H1 (cell line): ENCODE data around the gene RAN. TPM values are rescaled to one million over a fixed set of nuclear protein-coding genes. Genes with fewer than 3 reads are reported as not detected.
A peak's percentile ranks its signal among the peaks of the same experiment; 100 is the strongest.

Source experiments
- CTCF ChIA-PET: fragments of 300-600 bp; sonication (Branson Sonifier 250); formaldehyde crosslinking; loops from one replicate; lab custom pipeline; 2021; ENCODE audit not compliant: partially characterized antibody; lab: Charles Lee
- POLR2A ChIA-PET: fragments of 300-600 bp; sonication (Branson Sonifier 250); formaldehyde crosslinking; loops from one replicate; lab custom pipeline; 2021; ENCODE audit warnings: inconsistent platforms; ENCODE audit not compliant: partially characterized antibody; lab: Charles Lee
- DNase-seq, 2 experiments: peaks; one replicate each; pipeline versions ENCODE4 v3.0.0 to v3.0.0-alpha.2; 2010 to 2022; ENCODE audit warnings: low spot score in 2 of 2, low read depth in 1 of 2, mixed read lengths in 1 of 2
- FAIRE-seq: peaks from 2 replicates; lab custom pipeline; 2011; peaks lifted over from hg19 to GRCh38; lab: Jason Lieb, UNC
- H2AFZ ChIP-seq: 2 replicates; pipeline ENCODE4 v1.8.1; 2012; ENCODE audit warnings: low read length, inconsistent platforms
- H2AK5ac ChIP-seq: 2 replicates; pipeline ENCODE4 v1.6.1; 2013; ENCODE audit warnings: low read depth, low read length
- H2BK120ac ChIP-seq: replicated peaks from 2 replicates; pipeline ENCODE3; 2013; ENCODE audit warnings: low read depth, low read length, inconsistent platforms
- H2BK12ac ChIP-seq: 2 replicates; pipeline ENCODE4 v1.6.1; 2013; ENCODE audit warnings: low read depth, low read length
- H2BK15ac ChIP-seq: 2 replicates; pipeline ENCODE4 v1.6.1; 2013; ENCODE audit warnings: low read length
- H2BK20ac ChIP-seq: 2 replicates; pipeline ENCODE4 v1.6.1; 2013; ENCODE audit warnings: low read length
- H2BK5ac ChIP-seq: 2 replicates; pipeline ENCODE4 v1.6.1; 2013; ENCODE audit warnings: low read depth, low read length
- H3K14ac ChIP-seq: 2 replicates; pipeline ENCODE4 v1.6.1; 2013; ENCODE audit warnings: inconsistent platforms; ENCODE audit not compliant: insufficient read length
- H3K18ac ChIP-seq: 2 replicates; pipeline ENCODE4 v1.6.1; 2013; ENCODE audit warnings: low read length; ENCODE audit errors: extremely low read depth
- H3K23ac ChIP-seq: 2 replicates; pipeline ENCODE4 v1.6.1; 2013; ENCODE audit warnings: inconsistent platforms; ENCODE audit not compliant: insufficient read length
- H3K23me2 ChIP-seq: 2 replicates; pipeline ENCODE4 v1.6.1; 2013; ENCODE audit warnings: low read depth, low read length
- H3K27ac ChIP-seq: 2 replicates; pipeline ENCODE4 v1.6.1; 2011; ENCODE audit warnings: low read depth, low read length, inconsistent platforms
- H3K27me3 ChIP-seq, 4 experiments: replicated peaks in 1 of 4; 1 replicate in 1 of 4; 2 replicates in 3 of 4; pipeline versions ENCODE4 v1.6.1 to v1.8.1; 2011 to 2013; ENCODE audit warnings: low read length in 3 of 4, mild to moderate bottlenecking in 3 of 4, inconsistent platforms in 2 of 4, mixed read lengths in 2 of 4, moderate library complexity in 1 of 4; ENCODE audit not compliant: control insufficient read depth in 3 of 4, insufficient read depth in 3 of 4; ENCODE audit errors: extremely low read depth in 1 of 4
- H3K36me3 ChIP-seq, 4 experiments: 2 replicates each; pipeline versions ENCODE4 v1.6.1 to v1.8.1; 2011 to 2013; ENCODE audit warnings: mild to moderate bottlenecking in 4 of 4, low read length in 3 of 4, moderate library complexity in 2 of 4, control low read depth in 1 of 4, inconsistent platforms in 1 of 4; ENCODE audit not compliant: insufficient read depth in 4 of 4, control insufficient read depth in 2 of 4
- H3K4ac ChIP-seq: replicated peaks from 2 replicates; pipeline ENCODE3; 2013; ENCODE audit warnings: low read length, low read depth, mixed read lengths, inconsistent platforms; ENCODE audit not compliant: insufficient read length
- H3K4me1 ChIP-seq, 4 experiments: replicated peaks in 1 of 4; 1 replicate in 1 of 4; 2 replicates in 3 of 4; pipeline versions ENCODE4 v1.6.1 to v1.8.1; 2011 to 2013; ENCODE audit warnings: low read length in 3 of 4, inconsistent platforms in 2 of 4, mixed read lengths in 1 of 4; ENCODE audit not compliant: insufficient read depth in 4 of 4, control insufficient read depth in 3 of 4
- H3K4me2 ChIP-seq, 2 experiments: 2 replicates each; pipeline versions ENCODE4 v1.6.1 to v1.8.1; 2011 to 2013; ENCODE audit warnings: low read depth in 2 of 2, low read length in 2 of 2, control low read depth in 1 of 2, inconsistent platforms in 1 of 2, mild to moderate bottlenecking in 1 of 2; ENCODE audit not compliant: insufficient read depth in 1 of 2
- H3K4me3 ChIP-seq, 4 experiments: fragments of 200-600, 300-600 bp in 1 of 4; sonication (generic), shearing (Covaris generic), sonication (Bioruptor Twin) in 1 of 4; 2 replicates each; pipeline versions ENCODE4 v1.5.1 to v1.8.1; 2011 to 2016; ENCODE audit warnings: low read length in 4 of 4, low read depth in 3 of 4, control low read depth in 2 of 4, inconsistent platforms in 2 of 4, mild to moderate bottlenecking in 2 of 4, mixed read lengths in 1 of 4, moderate library complexity in 1 of 4; ENCODE audit not compliant: insufficient read depth in 2 of 4; ENCODE audit errors: extremely low read depth in 1 of 4
- H3K56ac ChIP-seq: replicated peaks from 2 replicates; pipeline ENCODE3; 2013; ENCODE audit warnings: low read depth, mild to moderate bottlenecking, mixed read lengths, low read length, inconsistent platforms; ENCODE audit not compliant: insufficient read length
- H3K79me1 ChIP-seq: 2 replicates; pipeline ENCODE4 v1.6.1; 2013; ENCODE audit warnings: low read depth, low read length, control low read depth
- H3K79me2 ChIP-seq, 2 experiments: 2 replicates each; pipeline versions ENCODE4 v1.6.1 to v1.8.1; 2012 to 2013; ENCODE audit warnings: low read length in 2 of 2, mild to moderate bottlenecking in 2 of 2, inconsistent platforms in 1 of 2; ENCODE audit not compliant: insufficient read depth in 2 of 2, control insufficient read depth in 1 of 2
- H3K9ac ChIP-seq, 4 experiments: replicated peaks in 1 of 4; 1 replicate in 1 of 4; 2 replicates in 3 of 4; pipeline versions ENCODE4 v1.6.1 to v1.8.1; 2011 to 2013; ENCODE audit warnings: low read depth in 3 of 4, low read length in 3 of 4, control low read depth in 2 of 4, mild to moderate bottlenecking in 2 of 4, moderate library complexity in 2 of 4, inconsistent platforms in 1 of 4; ENCODE audit errors: extremely low read depth in 1 of 4
- H3K9me3 ChIP-seq, 2 experiments: 2 replicates each; pipeline versions ENCODE4 v1.6.1 to v1.8.1; 2012 to 2013; ENCODE audit warnings: mild to moderate bottlenecking in 2 of 2, moderate library complexity in 2 of 2, control low read depth in 1 of 2, inconsistent platforms in 1 of 2, low read depth in 1 of 2, low read length in 1 of 2, mixed read lengths in 1 of 2; ENCODE audit not compliant: insufficient read depth in 2 of 2
- H4K20me1 ChIP-seq, 2 experiments: replicated peaks in 1 of 2; 2 replicates each; pipeline versions ENCODE3 to v1.8.1; 2011 to 2013; ENCODE audit warnings: inconsistent platforms in 2 of 2, low read length in 2 of 2, mild to moderate bottlenecking in 1 of 2; ENCODE audit not compliant: insufficient read depth in 2 of 2, control insufficient read depth in 1 of 2
- H4K5ac ChIP-seq: 2 replicates; pipeline ENCODE4 v1.6.1; 2013; ENCODE audit warnings: low read length, low read depth, mixed read lengths, inconsistent platforms; ENCODE audit not compliant: insufficient read length
- H4K8ac ChIP-seq: 2 replicates; pipeline ENCODE4 v1.8.0; 2013; ENCODE audit warnings: mild to moderate bottlenecking, moderate library complexity, low read length, inconsistent platforms; ENCODE audit not compliant: insufficient read depth; ENCODE audit errors: extremely low read depth
- H4K91ac ChIP-seq: replicated peaks from 2 replicates; pipeline ENCODE3; 2013; ENCODE audit warnings: low read length, mixed read lengths, inconsistent platforms; ENCODE audit not compliant: insufficient read length
- KDM5A ChIP-seq: fragments of 200-600 bp; IDR thresholded peaks from 2 replicates; pipeline ENCODE4 v1.7.1; 2012; ENCODE audit warnings: mild to moderate bottlenecking, low read length, inconsistent platforms, mixed read lengths
- POLR2A ChIP-seq, 2 experiments: IDR thresholded peaks; 1 replicate in 1 of 2; 2 replicates in 1 of 2; pipeline ENCODE4 v1.6.1; 2011; ENCODE audit warnings: low read depth in 2 of 2, low read length in 2 of 2, mild to moderate bottlenecking in 2 of 2; ENCODE audit errors: control extremely low read depth in 1 of 2
- POLR2AphosphoS5 ChIP-seq: IDR thresholded peaks from 2 replicates; pipeline ENCODE4 v1.6.1; 2011; ENCODE audit warnings: low read depth, low read length
- polyA plus RNA-seq, 7 experiments: library from polyadenylated mRNA; depleted of rRNA in 3 of 7; stranded (reverse) in 5 of 7; unstranded in 2 of 7; fragments of >200 nt in 5 of 7; fragments of 200-250 nt in 2 of 7; gene quantifications; 1 replicate in 5 of 7; 2 replicates in 1 of 7; 4 replicates in 1 of 7; pipeline versions ENCODE4 v1.2.1 to v1.2.3, GENCODE V29; 2011 to 2013; ENCODE audit warnings: missing spikeins in 2 of 7, mixed read lengths in 2 of 7
- total RNA-seq: library from RNA; stranded (reverse); fragmentation: NEBNext Ultra II Directional; extraction: Animal tissue kit (Norgen Biotek cat#: 25700); gene quantifications from 2 replicates; pipeline ENCODE4 v1.2.1, GENCODE V29; 2021

Gene RAN
- total and polyA plus RNA-seq, 2 of the 8 experiments (the other 6 are each of a cell fraction or from before 2014, with no cell fraction given) = 2,064 to 2,203 TPM

- POLR2A ChIA-PET = interaction anchor here (1.0 to 8.9 kb wide), 19 partner anchors 10 to 89 kb away, joined by 3 to 86 read pairs (median 9); partner anchors contain the start of gene STX2
- H3K14ac ChIP-seq = no peak overlapping the region
These were observed 4.4 kb downstream of the RAN start for GRCh38 chr12:130876297-130876696.

More at GRCh38 chr12:130876297-130876696, 4.4 kb downstream of the RAN start:
- H3K56ac ChIP-seq = no peak overlapping the region
- no peak for TF ChIP-seq KDM5A
- peak in 1 of 2 experiments; percentile 29; a peak in 1 of 3 replicates for TF ChIP-seq POLR2A (IDR thresholded peaks at IDR 0.05; ENCODE audit: control extremely low read depth in 1 of 2, low read depth in 2 of 2, low read length in 2 of 2)
- peak; percentile 68; the same call in 1 of the 2 replicates for TF ChIP-seq POLR2AphosphoS5
- TF ChIP-seq, all 59 proteins: peak for 2
- H3K27ac ChIP-seq = no peak overlapping the region
- no peak for DNase-seq
- no peaks in the 10 kb centered on the region for H3K9me3 ChIP-seq
- no peak overlapping the region; a peak in 1 of 4 replicates for H3K4me2 ChIP-seq
- H2BK120ac ChIP-seq = no peak overlapping the region
- H2AFZ ChIP-seq = no peak overlapping the region
- no peak overlapping the region for H3K4me3 ChIP-seq
- no peak overlapping the region for H3K4ac ChIP-seq
- CTCF ChIA-PET = interaction anchor here (2.2 kb wide), 1 partner anchor 49 kb away, joined by 9 read pairs; no protein-coding TSS in a partner anchor
- no peak overlapping the region for H3K23ac ChIP-seq
- H3K79me2 ChIP-seq = peaks cover 6 to 30% of the 10 kb centered on the region in 2 experiments
- no peak overlapping the region for H4K5ac ChIP-seq
- FAIRE-seq = no peak
- no peak overlapping the region for H2BK12ac ChIP-seq
- peaks cover 27 to 53% (median 42%) of the 10 kb centered on the region in 4 experiments for H3K36me3 ChIP-seq
- H3K23me2 ChIP-seq = peaks cover 8% of the 10 kb centered on the region
- no peaks in the 10 kb centered on the region for H3K27me3 ChIP-seq
- no peak overlapping the region for H2BK15ac ChIP-seq
- no peaks in the 10 kb centered on the region for H3K79me1 ChIP-seq
- no peak overlapping the region for H4K8ac ChIP-seq
- no peak overlapping the region for H2AK5ac ChIP-seq
- H3K18ac ChIP-seq = no peak overlapping the region
- no peak overlapping the region for H2BK20ac ChIP-seq
- peaks cover 0 to 5% (median 3%) of the 10 kb centered on the region in 4 experiments; a peak in 4 of 7 replicates for H3K4me1 ChIP-seq
- H2BK5ac ChIP-seq = no peak overlapping the region
- H3K9ac ChIP-seq = no peak overlapping the region
- H4K20me1 ChIP-seq = peaks cover 7 to 9% of the 10 kb centered on the region in 2 experiments
- no peak overlapping the region for H4K91ac ChIP-seq
